AG04449 (cell line): ENCODE results near the gene NALCN.

ENCODE experiments used
- CTCF ChIA-PET: fragments of 350-600 bp; formaldehyde crosslinking; extraction: SDS; loops from one replicate; lab custom pipeline; 2021; ENCODE audit warnings: antibody characterized with exemption; lab: Yijun Ruan, JAX
- POLR2A ChIA-PET: fragments of 400-600, 350-600 bp; formaldehyde crosslinking; extraction: SDS; loops from one replicate; lab custom pipeline; 2020; ENCODE audit warnings: antibody characterized with exemption, inconsistent platforms; lab: Yijun Ruan, JAX
- DNase-seq: peaks from one replicate; pipeline ENCODE4 v3.0.0-alpha.2; 2010; ENCODE audit warnings: low read depth, low spot score
- H3K4me3 ChIP-seq: 2 replicates; pipeline ENCODE4 v1.5.1; 2011; ENCODE audit warnings: low read depth, mild to moderate bottlenecking, control low read depth, low read length
- CTCF ChIP-seq: IDR thresholded peaks from one replicate; pipeline ENCODE4 v1.5.1; 2011; ENCODE audit warnings: mild to moderate bottlenecking, moderate library complexity, low read length, control low read depth, inconsistent platforms; ENCODE audit not compliant: insufficient read depth; ENCODE audit errors: missing control alignments

NALCN gene

GRCh38 chr13:101308247-101309013 is 107.9 kb downstream of the NALCN start:
- POLR2A ChIA-PET, result interaction anchor here (0.7 to 0.9 kb wide), 2 partner anchors 28 to 184 kb away, joined by 3 to 4 read pairs; no protein-coding TSS in a partner anchor
- no peak for TF ChIP-seq CTCF
- CTCF ChIA-PET, result interaction anchor here (1.1 to 3.2 kb wide), 7 partner anchors 10 to 163 kb away, joined by 3 to 17 read pairs (median 4); no protein-coding TSS in a partner anchor
- DNase-seq, result no peak
- H3K4me3 ChIP-seq, result no peak overlapping the region

- no peak overlapping the region for H3K4me3 ChIP-seq
- ChIA-PET CTCF (interaction anchor here (0.9 to 3.2 kb wide), 8 partner anchors 9 to 186 kb away, joined by 3 to 17 read pairs (median 4); partner anchors contain the start of gene ITGBL1), POLR2A (interaction anchor here (0.9 to 1.3 kb wide), 5 partner anchors 16 to 148 kb away, joined by 3 to 6 read pairs (median 4); partner anchors contain the start of gene ITGBL1)
- DNase-seq, result peak; percentile 91
- no peak for TF ChIP-seq CTCF
Observed at GRCh38 chr13:101307181-101307701, 109.1 kb downstream of the NALCN start.

- no peak for TF ChIP-seq CTCF
- CTCF ChIA-PET, result interaction anchor here (0.9 to 3.2 kb wide), 6 partner anchors 8 to 451 kb away, joined by 3 to 17 read pairs (median 4); partner anchors contain the start of gene ITGBL1
- POLR2A ChIA-PET, result interaction anchor here (0.9 to 1.3 kb wide), 6 partner anchors 11 to 148 kb away, joined by 3 to 6 read pairs (median 4); partner anchors contain the start of gene ITGBL1
- DNase-seq, result no peak
- H3K4me3 ChIP-seq, result no peak overlapping the region
Observed at GRCh38 chr13:101306773-101307172, 109.5 kb downstream of the NALCN start.

- TF ChIP-seq CTCF, result no peak
- POLR2A ChIA-PET, result interaction anchor here (1.1 to 1.3 kb wide), 3 partner anchors 11 to 146 kb away, joined by 3 read pairs; partner anchors contain the start of gene ITGBL1
- H3K4me3 ChIP-seq, result no peak overlapping the region
- DNase-seq, result no peak
- CTCF ChIA-PET, result interaction anchor here (0.9 to 3.2 kb wide), 4 partner anchors 156 to 451 kb away, joined by 3 to 17 read pairs (median 4); no protein-coding TSS in a partner anchor
Observed at GRCh38 chr13:101305981-101306411, 110.3 kb downstream of the NALCN start.

GRCh38 chr13:101303521-101303920 is 112.8 kb downstream of the NALCN start:
- no peak overlapping the region for H3K4me3 ChIP-seq
- DNase-seq, result no peak
- no peak for TF ChIP-seq CTCF
- ChIA-PET POLR2A (no interaction called here), CTCF (interaction anchor here (0.6 kb wide), 1 partner anchor 172 kb away, joined by 3 read pairs; no protein-coding TSS in a partner anchor)
